ENCODE measurements around the gene SLC6A3.

SLC6A3 gene

DNA sequence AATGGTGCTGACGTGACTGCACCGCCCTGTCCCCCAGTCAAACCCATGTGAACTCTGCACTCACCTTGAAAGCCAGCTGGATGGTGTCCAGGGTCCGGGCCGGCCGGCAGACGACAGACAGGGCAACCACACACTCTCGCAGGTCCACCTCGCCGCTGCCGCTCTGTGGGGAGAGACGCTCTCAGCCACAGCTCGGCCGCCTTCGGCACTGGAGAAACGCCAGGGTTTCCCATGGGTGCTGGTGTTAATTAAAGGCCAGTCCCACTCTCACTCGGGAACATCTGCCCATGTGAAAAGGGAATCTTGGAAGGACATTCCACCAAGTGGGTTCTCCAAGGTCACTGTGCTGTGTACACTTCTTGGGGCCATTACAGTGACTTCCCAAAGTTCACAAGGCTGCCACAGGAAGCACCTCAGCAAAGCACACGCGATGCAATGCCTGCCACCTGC is 25.5 kb upstream of the SLC6A3 start:
- TF ChIP-seq, protein P1, sequence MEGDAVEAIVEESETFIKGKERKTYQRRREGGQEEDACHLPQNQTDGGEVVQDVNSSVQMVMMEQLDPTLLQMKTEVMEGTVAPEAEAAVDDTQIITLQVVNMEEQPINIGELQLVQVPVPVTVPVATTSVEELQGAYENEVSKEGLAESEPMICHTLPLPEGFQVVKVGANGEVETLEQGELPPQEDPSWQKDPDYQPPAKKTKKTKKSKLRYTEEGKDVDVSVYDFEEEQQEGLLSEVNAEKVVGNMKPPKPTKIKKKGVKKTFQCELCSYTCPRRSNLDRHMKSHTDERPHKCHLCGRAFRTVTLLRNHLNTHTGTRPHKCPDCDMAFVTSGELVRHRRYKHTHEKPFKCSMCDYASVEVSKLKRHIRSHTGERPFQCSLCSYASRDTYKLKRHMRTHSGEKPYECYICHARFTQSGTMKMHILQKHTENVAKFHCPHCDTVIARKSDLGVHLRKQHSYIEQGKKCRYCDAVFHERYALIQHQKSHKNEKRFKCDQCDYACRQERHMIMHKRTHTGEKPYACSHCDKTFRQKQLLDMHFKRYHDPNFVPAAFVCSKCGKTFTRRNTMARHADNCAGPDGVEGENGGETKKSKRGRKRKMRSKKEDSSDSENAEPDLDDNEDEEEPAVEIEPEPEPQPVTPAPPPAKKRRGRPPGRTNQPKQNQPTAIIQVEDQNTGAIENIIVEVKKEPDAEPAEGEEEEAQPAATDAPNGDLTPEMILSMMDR (IDR thresholded peaks at IDR 0.05; ENCODE audit: low read depth, low read length, missing control alignments), result no peak
- DNase-seq (ENCODE audit: extremely low read depth, low read depth), result no peak
- H3K4me3 ChIP-seq (replicated peaks; ENCODE audit: low read depth, low read length), result no peak overlapping the region

- H3K4me3 ChIP-seq (replicated peaks; ENCODE audit: low read depth, low read length), result no peak overlapping the region
- DNase-seq (ENCODE audit: extremely low read depth, low read depth), result no peak
- TF ChIP-seq, protein P1 (IDR thresholded peaks at IDR 0.05; ENCODE audit: low read depth, low read length, missing control alignments), result no peak
Observed at GRCh38 chr5:1468629-1469527, 23.6 kb upstream of the SLC6A3 start.

DNA sequence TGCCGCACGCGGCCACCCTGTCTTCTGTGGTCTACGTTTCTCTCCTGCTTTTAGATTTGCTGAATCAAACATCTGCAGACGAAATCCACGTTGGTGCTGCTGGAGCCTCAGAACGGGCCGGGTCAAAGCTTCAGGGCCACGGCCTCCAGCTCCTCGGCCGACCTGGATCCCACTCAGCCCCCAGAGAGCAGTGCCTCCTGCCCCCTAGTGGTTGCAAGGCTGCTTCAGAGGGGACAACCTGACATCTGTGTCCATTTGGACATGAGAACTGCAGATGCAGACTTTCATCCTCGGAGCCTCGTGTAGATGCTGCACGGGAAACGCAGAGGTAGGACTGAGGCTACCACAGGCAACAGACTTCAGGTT is 23.0 kb upstream of the SLC6A3 start:
- H3K4me3 ChIP-seq (replicated peaks; ENCODE audit: low read depth, low read length), result no peak overlapping the region
- DNase-seq (ENCODE audit: extremely low read depth, low read depth), result no peak
- TF ChIP-seq, protein P1 (IDR thresholded peaks at IDR 0.05; ENCODE audit: low read depth, low read length, missing control alignments), result peak; percentile 50

DNA sequence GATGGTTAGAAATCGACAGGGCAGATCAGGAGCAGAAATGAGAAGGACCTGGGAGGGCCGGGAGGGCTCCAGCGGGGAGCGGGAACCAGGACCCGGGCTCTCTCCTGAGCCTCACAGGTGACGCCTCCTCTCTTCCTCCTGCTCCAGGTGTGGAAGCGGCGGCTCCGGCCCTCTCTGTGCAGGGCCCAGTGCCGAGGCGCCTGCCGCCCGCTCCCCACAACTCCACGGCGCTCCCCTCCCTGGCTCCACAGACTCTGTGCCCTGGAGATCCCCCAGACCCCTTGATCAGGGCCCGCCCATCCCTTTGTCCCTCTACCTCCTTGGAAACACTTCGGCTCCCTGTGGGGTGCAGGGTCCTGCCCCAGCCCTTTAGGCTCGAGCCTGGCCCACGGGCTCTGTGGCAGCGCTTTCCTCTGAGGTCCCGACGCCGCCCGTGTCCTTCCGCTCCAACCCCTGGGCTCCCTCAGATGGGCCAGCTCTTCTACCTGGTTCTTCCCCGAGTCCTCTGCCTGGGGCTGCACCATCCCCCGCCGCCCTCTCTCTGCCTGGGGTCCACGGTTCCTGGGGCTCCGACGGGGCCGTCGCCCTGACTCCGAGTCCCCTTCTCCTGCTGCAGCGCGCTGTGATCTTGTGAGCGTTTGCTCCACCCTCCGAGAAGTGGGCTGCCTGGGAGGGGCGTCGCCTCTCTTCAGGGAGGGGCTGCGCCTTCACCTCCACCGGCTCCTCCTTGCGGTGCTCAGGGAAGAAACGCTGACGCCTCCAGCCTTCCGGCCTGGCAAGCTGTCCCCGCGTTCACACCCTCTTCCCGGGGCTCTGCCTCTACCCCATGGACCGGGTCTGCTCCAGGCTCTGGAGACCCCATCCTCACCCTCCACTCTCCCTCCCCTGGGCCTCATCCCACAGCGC is 22.4 kb upstream of the SLC6A3 start:
- TF ChIP-seq, protein P1 (IDR thresholded peaks at IDR 0.05; ENCODE audit: low read depth, low read length, missing control alignments), result no peak
- DNase-seq (ENCODE audit: extremely low read depth, low read depth), result no peak
- H3K4me3 ChIP-seq (replicated peaks; ENCODE audit: low read depth, low read length), result no peak overlapping the region

DNA sequence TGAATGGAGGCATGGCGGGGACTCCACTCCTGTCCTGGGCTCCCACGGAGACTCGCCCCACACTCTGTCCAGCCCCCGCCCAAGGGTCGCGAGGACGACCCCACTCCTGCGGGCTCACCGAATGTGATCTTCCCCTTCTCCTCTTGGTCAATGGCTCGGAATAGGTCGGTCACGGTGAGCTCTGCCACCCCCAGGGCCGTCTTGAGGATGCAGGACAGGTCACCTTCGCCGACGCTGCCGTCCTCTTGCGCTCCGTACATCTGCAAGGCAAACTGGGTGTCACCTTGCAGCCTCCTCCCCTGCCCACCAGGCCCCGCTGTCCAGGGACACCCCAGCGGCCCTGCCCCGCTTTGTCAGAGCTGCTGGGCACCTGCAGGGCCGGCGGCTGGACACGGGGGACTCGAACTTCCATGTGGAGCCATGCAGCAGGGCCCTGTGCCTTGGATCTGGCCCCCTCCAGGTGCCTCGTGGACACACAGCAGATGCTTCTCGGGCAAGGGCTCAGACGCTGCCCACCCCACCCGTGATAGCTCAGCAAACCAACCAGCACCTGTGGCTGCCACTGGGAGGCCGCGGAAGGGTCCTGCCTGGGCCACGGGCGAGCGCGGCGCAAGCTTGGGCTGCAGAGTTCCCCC is 21.5 kb upstream of the SLC6A3 start:
- TF ChIP-seq, protein P1 (IDR thresholded peaks at IDR 0.05; ENCODE audit: low read depth, low read length, missing control alignments), result no peak
- DNase-seq (ENCODE audit: extremely low read depth, low read depth), result no peak

DNA sequence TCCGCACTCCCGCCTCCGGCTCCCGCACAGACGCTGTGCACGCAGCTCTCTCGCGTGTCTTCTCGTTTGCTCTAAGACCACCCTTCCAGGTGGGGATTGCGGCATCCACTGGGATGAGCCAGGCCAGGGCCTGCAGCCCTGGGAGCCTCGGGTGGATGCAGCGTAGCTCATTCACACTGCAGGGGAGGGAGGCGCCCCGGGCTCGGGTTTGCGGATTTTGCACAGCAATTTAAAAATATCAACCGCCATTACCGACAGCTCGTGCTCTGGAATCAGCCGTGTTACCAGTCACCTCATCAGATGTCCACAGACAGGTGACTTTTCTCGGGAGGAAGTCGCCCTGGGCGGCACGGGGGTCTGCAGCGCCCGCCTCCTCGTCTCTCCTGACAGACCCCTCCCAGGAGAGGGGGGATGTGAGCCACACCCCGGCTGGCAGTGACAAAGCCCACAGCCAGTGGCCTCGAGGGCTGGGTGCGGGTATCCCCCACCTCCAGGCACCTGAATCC is 20.8 kb upstream of the SLC6A3 start:
- H3K4me3 ChIP-seq (replicated peaks; ENCODE audit: low read depth, low read length), result no peak overlapping the region
- TF ChIP-seq, protein P1 (IDR thresholded peaks at IDR 0.05; ENCODE audit: low read depth, low read length, missing control alignments), result no peak
- no peak for DNase-seq (ENCODE audit: extremely low read depth, low read depth)

More for the DNA sequence above, 21.5 kb upstream of the SLC6A3 start:
- no peak overlapping the region for H3K4me3 ChIP-seq (replicated peaks; ENCODE audit: low read depth, low read length)
